ENCODE results near the gene ARL4A. TPM values are rescaled to one million over a fixed set of nuclear protein-coding genes. Genes with fewer than 3 reads are reported as not detected.

Gene ARL4A
- total and polyA plus RNA-seq, 2 of the 8 experiments (the other 6 are each of a cell fraction or from before 2014, with no cell fraction given), result 14.5 to 29.2 TPM

GRCh38 chr7:12642508-12642907 lies 44.9 kb upstream of the ARL4A start (continued):
- TF ChIP-seq CTCF (IDR thresholded peaks at IDR 0.05; ENCODE audit: control extremely low read depth in 1 of 3, insufficient read depth in 1 of 3, low read depth in 1 of 3, low read length in 3 of 3) (no peak), ATF3 (IDR thresholded peaks at IDR 0.05; ENCODE audit: insufficient read depth, low read depth, low read length) (no peak), MAX (IDR thresholded peaks at IDR 0.05) (no peak), HDAC6 (IDR thresholded peaks at IDR 0.05; ENCODE audit: low read depth, low read length) (no peak), JUN (IDR thresholded peaks at IDR 0.05; ENCODE audit: low read depth, low read length) (no peak)

Measured in H1 (cell line).